ENCODE measurements around the gene PLOD2.

PLOD2 gene

GRCh38 chr3:146067048-146067447, 93.9 kb downstream of the PLOD2 start:
- no peak overlapping the region for H2AK5ac ChIP-seq (ENCODE audit: low read length, severe bottlenecking)
- H2BK5ac ChIP-seq (ENCODE audit: low read depth, low read length, poor library complexity, severe bottlenecking) = no peak overlapping the region
- DNase-seq = peak; percentile 63

GRCh38 chr3:146065573-146066006, 95.4 kb downstream of the PLOD2 start:
- Histone ChIP-seq H3K27me3 (ENCODE audit: control insufficient read depth in 1 of 2, insufficient read depth in 1 of 2, low read length in 2 of 2) (no peaks in the 10 kb centered on the region), H3K18ac (ENCODE audit: low read depth in 1 of 2, low read length in 2 of 2) (no peak overlapping the region), H3K36me3 (ENCODE audit: control insufficient read depth in 1 of 2, insufficient read depth in 2 of 2, low read depth in 1 of 2, low read length in 2 of 2) (peaks cover 3 to 11% of the 10 kb centered on the region in 2 experiments), H3K9me3 (ENCODE audit: control insufficient read depth, low read length) (no peaks in the 10 kb centered on the region), H3K23ac (ENCODE audit: low read length in 2 of 2) (no peak overlapping the region), H2BK120ac (ENCODE audit: low read depth, low read length) (no peak overlapping the region), H2BK15ac (ENCODE audit: low read depth, poor library complexity, severe bottlenecking) (no peak overlapping the region), H3K4ac (ENCODE audit: low read depth in 1 of 2, low read length in 2 of 2) (no peak overlapping the region), H3K4me1 (ENCODE audit: control insufficient read depth, insufficient read depth, low read depth, low read length) (no peaks in the 10 kb centered on the region), H2BK12ac (ENCODE audit: low read length in 2 of 2) (no peak overlapping the region), H2AK5ac (ENCODE audit: low read length, severe bottlenecking) (no peak overlapping the region), H2AFZ (ENCODE audit: low read depth, low read length) (no peak overlapping the region), H3K14ac (ENCODE audit: low read length in 2 of 2) (no peak overlapping the region), H3K79me1 (replicated peaks; ENCODE audit: low read length, poor library complexity, severe bottlenecking) (no peaks in the 10 kb centered on the region), H3K4me3 (ENCODE audit: insufficient read depth in 1 of 2, low read depth in 1 of 2, low read length in 2 of 2) (no peak overlapping the region), H3K9ac (ENCODE audit: low read length) (peak overlapping the region; percentile 31), H4K8ac (ENCODE audit: low read length) (no peak overlapping the region), H3K4me2 (ENCODE audit: low read length, poor library complexity, severe bottlenecking) (no peak overlapping the region), H4K91ac (ENCODE audit: low read length) (no peak overlapping the region), H3K27ac (ENCODE audit: low read length, poor library complexity, severe bottlenecking) (no peak overlapping the region), H2BK5ac (ENCODE audit: low read depth, low read length, poor library complexity, severe bottlenecking) (no peak overlapping the region)
- no CpG with 5 or more reads among the region's 2 CpGs for WGBS
- DNase-seq = peak; percentile 67

More at GRCh38 chr3:146067048-146067447, 93.9 kb downstream of the PLOD2 start:
- no peaks in the 10 kb centered on the region for H3K27me3 ChIP-seq (ENCODE audit: control insufficient read depth in 1 of 2, insufficient read depth in 1 of 2, low read length in 2 of 2)
- H3K14ac ChIP-seq (ENCODE audit: low read length in 2 of 2) = no peak overlapping the region
- no peaks in the 10 kb centered on the region for H3K4me1 ChIP-seq (ENCODE audit: control insufficient read depth, insufficient read depth, low read depth, low read length)
- no peak overlapping the region for H4K91ac ChIP-seq (ENCODE audit: low read length)
- H2BK12ac ChIP-seq (ENCODE audit: low read length in 2 of 2) = no peak overlapping the region
- peak overlapping the region; percentile 31 for H3K9ac ChIP-seq (ENCODE audit: low read length)
- no peaks in the 10 kb centered on the region for H3K79me1 ChIP-seq (replicated peaks; ENCODE audit: low read length, poor library complexity, severe bottlenecking)
- H2AFZ ChIP-seq (ENCODE audit: low read depth, low read length) = no peak overlapping the region
- no peaks in the 10 kb centered on the region for H3K9me3 ChIP-seq (ENCODE audit: control insufficient read depth, low read length)
- no peak overlapping the region for H3K4me3 ChIP-seq (ENCODE audit: insufficient read depth in 1 of 2, low read depth in 1 of 2, low read length in 2 of 2)
- no peak overlapping the region for H2BK120ac ChIP-seq (ENCODE audit: low read depth, low read length)
- no peak overlapping the region for H3K4ac ChIP-seq (ENCODE audit: low read depth in 1 of 2, low read length in 2 of 2)
- no peak overlapping the region for H3K23ac ChIP-seq (ENCODE audit: low read length in 2 of 2)
- no peak overlapping the region for H4K8ac ChIP-seq (ENCODE audit: low read length)
- no peak overlapping the region for H3K27ac ChIP-seq (ENCODE audit: low read length, poor library complexity, severe bottlenecking)
- no peak overlapping the region for H2BK15ac ChIP-seq (ENCODE audit: low read depth, poor library complexity, severe bottlenecking)
- no peak overlapping the region for H3K4me2 ChIP-seq (ENCODE audit: low read length, poor library complexity, severe bottlenecking)
- peaks cover 3 to 15% of the 10 kb centered on the region in 2 experiments for H3K36me3 ChIP-seq (ENCODE audit: control insufficient read depth in 1 of 2, insufficient read depth in 2 of 2, low read depth in 1 of 2, low read length in 2 of 2)
- H3K18ac ChIP-seq (ENCODE audit: low read depth in 1 of 2, low read length in 2 of 2) = no peak overlapping the region
- 88% methylated on average over 1 of the region's 3 CpGs for WGBS

- Histone ChIP-seq H4K8ac (ENCODE audit: low read length) (no peak overlapping the region), H2BK5ac (ENCODE audit: low read depth, low read length, poor library complexity, severe bottlenecking) (no peak overlapping the region), H2AK5ac (ENCODE audit: low read length, severe bottlenecking) (no peak overlapping the region), H2BK12ac (ENCODE audit: low read length in 2 of 2) (no peak overlapping the region), H3K4me3 (ENCODE audit: insufficient read depth in 1 of 2, low read depth in 1 of 2, low read length in 2 of 2) (no peak overlapping the region), H3K9ac (ENCODE audit: low read length) (no peak overlapping the region), H3K27me3 (ENCODE audit: control insufficient read depth in 1 of 2, insufficient read depth in 1 of 2, low read length in 2 of 2) (no peaks in the 10 kb centered on the region), H3K23ac (ENCODE audit: low read length in 2 of 2) (no peak overlapping the region), H3K36me3 (ENCODE audit: control insufficient read depth in 1 of 2, insufficient read depth in 2 of 2, low read depth in 1 of 2, low read length in 2 of 2) (no peaks in the 10 kb centered on the region), H3K14ac (ENCODE audit: low read length in 2 of 2) (no peak overlapping the region), H3K4me1 (ENCODE audit: control insufficient read depth, insufficient read depth, low read depth, low read length) (no peaks in the 10 kb centered on the region), H3K18ac (ENCODE audit: low read depth in 1 of 2, low read length in 2 of 2) (no peak overlapping the region), H3K9me3 (ENCODE audit: control insufficient read depth, low read length) (no peaks in the 10 kb centered on the region), H3K4ac (ENCODE audit: low read depth in 1 of 2, low read length in 2 of 2) (no peak overlapping the region), H3K79me1 (replicated peaks; ENCODE audit: low read length, poor library complexity, severe bottlenecking) (no peaks in the 10 kb centered on the region), H2BK120ac (ENCODE audit: low read depth, low read length) (no peak overlapping the region), H4K91ac (ENCODE audit: low read length) (no peak overlapping the region), H3K27ac (ENCODE audit: low read length, poor library complexity, severe bottlenecking) (no peak overlapping the region), H2BK15ac (ENCODE audit: low read depth, poor library complexity, severe bottlenecking) (no peak overlapping the region), H3K4me2 (ENCODE audit: low read length, poor library complexity, severe bottlenecking) (no peak overlapping the region), H2AFZ (ENCODE audit: low read depth, low read length) (no peak overlapping the region)
- DNase-seq = no peak
- WGBS = no CpG with 5 or more reads among the region's 2 CpGs
Measured at GRCh38 chr3:146058241-146058640, 102.7 kb downstream of the PLOD2 start.

- H4K91ac ChIP-seq (ENCODE audit: low read length) = peak overlapping the region; percentile 61
- H3K4me2 ChIP-seq (ENCODE audit: low read length, poor library complexity, severe bottlenecking) = no peak overlapping the region
- H4K8ac ChIP-seq (ENCODE audit: low read length) = no peak overlapping the region
- no peak overlapping the region for H2AK5ac ChIP-seq (ENCODE audit: low read length, severe bottlenecking)
- H3K4me3 ChIP-seq (ENCODE audit: insufficient read depth in 1 of 2, low read depth in 1 of 2, low read length in 2 of 2) = no peak overlapping the region
- WGBS = 93% methylated on average over 4 of the region's 6 CpGs
- H2BK120ac ChIP-seq (ENCODE audit: low read depth, low read length) = no peak overlapping the region
- H2BK15ac ChIP-seq (ENCODE audit: low read depth, poor library complexity, severe bottlenecking) = no peak overlapping the region
- no peak overlapping the region for H2BK12ac ChIP-seq (ENCODE audit: low read length in 2 of 2)
- H3K27me3 ChIP-seq (ENCODE audit: control insufficient read depth in 1 of 2, insufficient read depth in 1 of 2, low read length in 2 of 2) = no peaks in the 10 kb centered on the region
- H2BK5ac ChIP-seq (ENCODE audit: low read depth, low read length, poor library complexity, severe bottlenecking) = no peak overlapping the region
- no peak for DNase-seq
- H3K4ac ChIP-seq (ENCODE audit: low read depth in 1 of 2, low read length in 2 of 2) = no peak overlapping the region
- no peak overlapping the region for H3K18ac ChIP-seq (ENCODE audit: low read depth in 1 of 2, low read length in 2 of 2)
- H3K14ac ChIP-seq (ENCODE audit: low read length in 2 of 2) = no peak overlapping the region
- H3K9me3 ChIP-seq (ENCODE audit: control insufficient read depth, low read length) = no peaks in the 10 kb centered on the region
- no peak overlapping the region for H3K9ac ChIP-seq (ENCODE audit: low read length)
- no peak overlapping the region for H3K27ac ChIP-seq (ENCODE audit: low read length, poor library complexity, severe bottlenecking)
- H2AFZ ChIP-seq (ENCODE audit: low read depth, low read length) = no peak overlapping the region
- no peaks in the 10 kb centered on the region for H3K79me1 ChIP-seq (replicated peaks; ENCODE audit: low read length, poor library complexity, severe bottlenecking)
- no peaks in the 10 kb centered on the region for H3K36me3 ChIP-seq (ENCODE audit: control insufficient read depth in 1 of 2, insufficient read depth in 2 of 2, low read depth in 1 of 2, low read length in 2 of 2)
- H3K4me1 ChIP-seq (ENCODE audit: control insufficient read depth, insufficient read depth, low read depth, low read length) = no peaks in the 10 kb centered on the region
- no peak overlapping the region for H3K23ac ChIP-seq (ENCODE audit: low read length in 2 of 2)
Measured at GRCh38 chr3:146052791-146053310, 108.1 kb downstream of the PLOD2 start.

Data from mesenchymal stem cell (in vitro differentiated cells and primary cell).